K562 (cell line): ENCODE data around the gene TMEM30A. TPM values are rescaled to one million over a fixed set of nuclear protein-coding genes. Genes with fewer than 3 reads are reported as not detected.

ENCODE experiments used
- JUN ChIP-seq, 2 experiments: sonication (generic) in 1 of 2; formaldehyde crosslinking in 1 of 2; IDR thresholded peaks; 2 replicates each; pipeline versions ENCODE4 v1.6.1 to v1.8.0; 2012 to 2022; ENCODE audit warnings: borderline replicate concordance in 2 of 2, mild to moderate bottlenecking in 2 of 2, improper control_type of control experiment in 1 of 2, low read depth in 1 of 2, low read length in 1 of 2, missing genetic modification reagents in 1 of 2
- MECOM ChIP-seq: fragments of 250-450 bp; sonication (Bioruptor Pico); IDR thresholded peaks from 2 replicates; pipeline ENCODE4 v1.8.0; 2022; ENCODE audit warnings: inconsistent platforms
- RCOR1 ChIP-seq, 2 experiments: IDR thresholded peaks; 2 replicates each; pipeline ENCODE4 v1.6.1; 2012; ENCODE audit warnings: low read depth in 2 of 2, low read length in 2 of 2, borderline replicate concordance in 1 of 2, improper control_type of control experiment in 1 of 2
- USF1 ChIP-seq: sonication (generic); formaldehyde crosslinking; IDR thresholded peaks from 2 replicates; pipeline ENCODE4 v1.9.0; 2022; ENCODE audit warnings: mild to moderate bottlenecking, missing genetic modification reagents
- ZBTB17 ChIP-seq: fragments of 450-650 bp; formaldehyde crosslinking; IDR thresholded peaks from 2 replicates; pipeline ENCODE4 v1.4.0; 2020; ENCODE audit warnings: mild to moderate bottlenecking
- ZBTB7A ChIP-seq: IDR thresholded peaks from 2 replicates; pipeline ENCODE4 v1.6.1; 2011; ENCODE audit warnings: low read depth, mild to moderate bottlenecking, low read length, moderate library complexity, borderline replicate concordance; ENCODE audit not compliant: control insufficient read depth
- ZNF609 ChIP-seq: sonication (generic); formaldehyde crosslinking; IDR thresholded peaks from 2 replicates; pipeline ENCODE4 v1.8.1; 2023; ENCODE audit warnings: missing genetic modification reagents, mild to moderate bottlenecking, borderline replicate concordance
- polyA plus RNA-seq, 8 experiments: library from polyadenylated mRNA; depleted of rRNA in 4 of 8; stranded (reverse) in 5 of 8; unstranded in 3 of 8; fragments of >200 nt; fragmentation: Nextera tagmentation in 2 of 8; fragmentation: Illumina TruSeq in 1 of 8; extraction: Ambion mirVana in 2 of 8; extraction: Trizol in 1 of 8; gene quantifications; 2 replicates each; pipeline versions ENCODE4 v1.2.1 to v1.2.3, GENCODE V29; 2011 to 2014; ENCODE audit warnings: inconsistent platforms in 1 of 8, missing spikeins in 1 of 8
- total RNA-seq, 7 experiments: library from RNA; depleted of rRNA in 6 of 7; stranded (reverse); fragments of >200 nt in 6 of 7; fragmentation: Illumina TruSeq in 2 of 7; extraction: Trizol in 2 of 7; gene quantifications; 2 replicates each; pipeline versions ENCODE4 v1.2.1 to v1.2.3, GENCODE V29; 2011 to 2021; ENCODE audit warnings: low replicate concordance in 1 of 7
- TF ChIP-seq, protein P1 (sequence below), 2 experiments: fragments of 200-800 bp in 1 of 2; sonication (Bioruptor generic) in 1 of 2; sonication (generic) in 1 of 2; formaldehyde crosslinking in 1 of 2; IDR thresholded peaks in 1 of 2; conservative IDR thresholded peaks in 1 of 2; 2 replicates each; pipeline versions ENCODE4 v1.5.0 to v1.6.1; 2016 to 2020; ENCODE audit warnings: missing compliant biosample characterization in 1 of 2, missing genetic modification characterization in 1 of 2, missing genetic modification reagents in 1 of 2
- TF ChIP-seq, protein P2 (sequence below): fragments of 200-800 bp; sonication (Bioruptor generic); IDR thresholded peaks from 2 replicates; pipeline ENCODE4 v1.6.1; 2016; ENCODE audit warnings: missing genetic modification characterization, missing compliant biosample characterization
- TF ChIP-seq, protein P3 (sequence below): IDR thresholded peaks from 2 replicates; pipeline ENCODE4 v1.6.1; 2012; ENCODE audit warnings: low read depth, low read length, improper control_type of control experiment, borderline replicate concordance

Gene TMEM30A
- total and polyA plus RNA-seq, 9 of the 15 experiments (the other 6 are each of a cell fraction or from before 2014, with no cell fraction given): 6.5 to 31.2 (median 16.3) TPM

DNA sequence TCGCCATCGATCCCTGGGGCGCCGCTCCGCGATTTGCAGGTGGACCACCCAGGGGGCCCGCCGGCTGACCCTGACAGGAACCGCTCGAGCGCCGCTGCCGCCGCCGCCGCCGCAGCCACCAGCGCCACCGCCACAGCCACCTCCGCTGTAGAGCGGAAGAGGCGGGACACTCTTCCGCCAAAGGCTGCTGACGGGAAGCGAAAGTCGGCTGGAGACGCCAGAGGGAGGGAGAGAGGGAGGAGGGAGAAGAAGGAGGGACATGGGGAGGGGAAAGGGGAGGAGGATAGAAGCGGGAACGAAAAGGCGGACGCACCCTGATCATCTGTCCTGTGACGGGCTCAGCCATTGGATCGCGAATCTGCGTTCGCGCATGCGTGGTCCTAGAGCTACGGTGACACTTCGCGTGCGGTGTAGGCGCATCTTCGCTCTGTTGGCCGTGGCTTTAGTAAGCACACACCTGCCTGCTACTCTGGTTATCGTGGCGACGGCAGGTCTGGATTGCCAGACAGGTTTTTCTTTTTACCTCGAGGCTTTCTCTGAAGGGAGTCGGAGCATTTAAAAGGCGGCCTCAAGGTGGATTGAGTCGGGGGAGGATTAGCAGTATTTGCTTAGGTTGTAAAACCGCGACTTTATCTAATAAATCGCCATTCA, at the start of gene TMEM30A (continued):
- TF ChIP-seq ZNF609 (CRISPR knock-in tag) (no peak), MECOM (peak; percentile 91), JUN (IDR thresholded peaks at IDR 0.05; ENCODE audit: borderline replicate concordance, low read depth, low read length) (no peak), JUN (CRISPR knock-in tag; IDR thresholded peaks at IDR 0.05; ENCODE audit: borderline replicate concordance) (0 out of 2 replicates have a peak, but pooled peaks have one; percentile 22), ZBTB17 (CRISPR knock-in tag) (no peak), USF1 (CRISPR knock-in tag) (peak; percentile 92), RCOR1 (IDR thresholded peaks at IDR 0.05; ENCODE audit: borderline replicate concordance in 1 of 2, low read depth in 2 of 2, low read length in 2 of 2) (peak in 1 of 2 experiments; percentile 51; a peak in 2 of 4 replicates), ZBTB7A (0 out of 2 replicates have a peak, but pooled peaks have one; percentile 69)
- TF ChIP-seq, protein P1, sequence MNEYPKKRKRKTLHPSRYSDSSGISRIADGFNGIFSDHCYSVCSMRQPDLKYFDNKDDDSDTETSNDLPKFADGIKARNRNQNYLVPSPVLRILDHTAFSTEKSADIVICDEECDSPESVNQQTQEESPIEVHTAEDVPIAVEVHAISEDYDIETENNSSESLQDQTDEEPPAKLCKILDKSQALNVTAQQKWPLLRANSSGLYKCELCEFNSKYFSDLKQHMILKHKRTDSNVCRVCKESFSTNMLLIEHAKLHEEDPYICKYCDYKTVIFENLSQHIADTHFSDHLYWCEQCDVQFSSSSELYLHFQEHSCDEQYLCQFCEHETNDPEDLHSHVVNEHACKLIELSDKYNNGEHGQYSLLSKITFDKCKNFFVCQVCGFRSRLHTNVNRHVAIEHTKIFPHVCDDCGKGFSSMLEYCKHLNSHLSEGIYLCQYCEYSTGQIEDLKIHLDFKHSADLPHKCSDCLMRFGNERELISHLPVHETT (CRISPR knock-in tag; conservative IDR thresholded peaks at IDR 0.05 in 1 of 2, IDR thresholded peaks at IDR 0.05 in 1 of 2): peak in 1 of 2 experiments; percentile 76; a peak in 2 of 4 replicates
- TF ChIP-seq, protein P2, sequence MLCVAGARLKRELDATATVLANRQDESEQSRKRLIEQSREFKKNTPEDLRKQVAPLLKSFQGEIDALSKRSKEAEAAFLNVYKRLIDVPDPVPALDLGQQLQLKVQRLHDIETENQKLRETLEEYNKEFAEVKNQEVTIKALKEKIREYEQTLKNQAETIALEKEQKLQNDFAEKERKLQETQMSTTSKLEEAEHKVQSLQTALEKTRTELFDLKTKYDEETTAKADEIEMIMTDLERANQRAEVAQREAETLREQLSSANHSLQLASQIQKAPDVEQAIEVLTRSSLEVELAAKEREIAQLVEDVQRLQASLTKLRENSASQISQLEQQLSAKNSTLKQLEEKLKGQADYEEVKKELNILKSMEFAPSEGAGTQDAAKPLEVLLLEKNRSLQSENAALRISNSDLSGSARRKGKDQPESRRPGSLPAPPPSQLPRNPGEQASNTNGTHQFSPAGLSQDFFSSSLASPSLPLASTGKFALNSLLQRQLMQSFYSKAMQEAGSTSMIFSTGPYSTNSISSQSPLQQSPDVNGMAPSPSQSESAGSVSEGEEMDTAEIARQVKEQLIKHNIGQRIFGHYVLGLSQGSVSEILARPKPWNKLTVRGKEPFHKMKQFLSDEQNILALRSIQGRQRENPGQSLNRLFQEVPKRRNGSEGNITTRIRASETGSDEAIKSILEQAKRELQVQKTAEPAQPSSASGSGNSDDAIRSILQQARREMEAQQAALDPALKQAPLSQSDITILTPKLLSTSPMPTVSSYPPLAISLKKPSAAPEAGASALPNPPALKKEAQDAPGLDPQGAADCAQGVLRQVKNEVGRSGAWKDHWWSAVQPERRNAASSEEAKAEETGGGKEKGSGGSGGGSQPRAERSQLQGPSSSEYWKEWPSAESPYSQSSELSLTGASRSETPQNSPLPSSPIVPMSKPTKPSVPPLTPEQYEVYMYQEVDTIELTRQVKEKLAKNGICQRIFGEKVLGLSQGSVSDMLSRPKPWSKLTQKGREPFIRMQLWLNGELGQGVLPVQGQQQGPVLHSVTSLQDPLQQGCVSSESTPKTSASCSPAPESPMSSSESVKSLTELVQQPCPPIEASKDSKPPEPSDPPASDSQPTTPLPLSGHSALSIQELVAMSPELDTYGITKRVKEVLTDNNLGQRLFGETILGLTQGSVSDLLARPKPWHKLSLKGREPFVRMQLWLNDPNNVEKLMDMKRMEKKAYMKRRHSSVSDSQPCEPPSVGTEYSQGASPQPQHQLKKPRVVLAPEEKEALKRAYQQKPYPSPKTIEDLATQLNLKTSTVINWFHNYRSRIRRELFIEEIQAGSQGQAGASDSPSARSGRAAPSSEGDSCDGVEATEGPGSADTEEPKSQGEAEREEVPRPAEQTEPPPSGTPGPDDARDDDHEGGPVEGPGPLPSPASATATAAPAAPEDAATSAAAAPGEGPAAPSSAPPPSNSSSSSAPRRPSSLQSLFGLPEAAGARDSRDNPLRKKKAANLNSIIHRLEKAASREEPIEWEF (CRISPR knock-in tag): no peak
- TF ChIP-seq, protein P3, sequence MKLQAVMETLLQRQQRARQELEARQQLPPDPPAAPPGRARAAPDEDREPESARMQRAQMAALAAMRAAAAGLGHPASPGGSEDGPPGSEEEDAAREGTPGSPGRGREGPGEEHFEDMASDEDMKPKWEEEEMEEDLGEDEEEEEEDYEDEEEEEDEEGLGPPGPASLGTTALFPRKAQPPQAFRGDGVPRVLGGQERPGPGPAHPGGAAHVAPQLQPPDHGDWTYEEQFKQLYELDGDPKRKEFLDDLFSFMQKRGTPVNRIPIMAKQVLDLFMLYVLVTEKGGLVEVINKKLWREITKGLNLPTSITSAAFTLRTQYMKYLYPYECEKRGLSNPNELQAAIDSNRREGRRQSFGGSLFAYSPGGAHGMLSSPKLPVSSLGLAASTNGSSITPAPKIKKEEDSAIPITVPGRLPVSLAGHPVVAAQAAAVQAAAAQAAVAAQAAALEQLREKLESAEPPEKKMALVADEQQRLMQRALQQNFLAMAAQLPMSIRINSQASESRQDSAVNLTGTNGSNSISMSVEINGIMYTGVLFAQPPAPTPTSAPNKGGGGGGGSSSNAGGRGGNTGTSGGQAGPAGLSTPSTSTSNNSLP: no peak
